GM19455 (cell line): ENCODE measurements around the gene GNAT1.
"Not testable (repeated sequence)": the region's sequence is repeated elsewhere in the genome, so short reads cannot be mapped to it uniquely, and the experiment has no call there.

Experiments
- ATAC-seq: cut with Tn5 transposase; IDR thresholded peaks from one replicate; pipeline ENCODE4 v1.9.1; 2021; ENCODE audit not compliant: unreplicated experiment

GNAT1 gene

DNA sequence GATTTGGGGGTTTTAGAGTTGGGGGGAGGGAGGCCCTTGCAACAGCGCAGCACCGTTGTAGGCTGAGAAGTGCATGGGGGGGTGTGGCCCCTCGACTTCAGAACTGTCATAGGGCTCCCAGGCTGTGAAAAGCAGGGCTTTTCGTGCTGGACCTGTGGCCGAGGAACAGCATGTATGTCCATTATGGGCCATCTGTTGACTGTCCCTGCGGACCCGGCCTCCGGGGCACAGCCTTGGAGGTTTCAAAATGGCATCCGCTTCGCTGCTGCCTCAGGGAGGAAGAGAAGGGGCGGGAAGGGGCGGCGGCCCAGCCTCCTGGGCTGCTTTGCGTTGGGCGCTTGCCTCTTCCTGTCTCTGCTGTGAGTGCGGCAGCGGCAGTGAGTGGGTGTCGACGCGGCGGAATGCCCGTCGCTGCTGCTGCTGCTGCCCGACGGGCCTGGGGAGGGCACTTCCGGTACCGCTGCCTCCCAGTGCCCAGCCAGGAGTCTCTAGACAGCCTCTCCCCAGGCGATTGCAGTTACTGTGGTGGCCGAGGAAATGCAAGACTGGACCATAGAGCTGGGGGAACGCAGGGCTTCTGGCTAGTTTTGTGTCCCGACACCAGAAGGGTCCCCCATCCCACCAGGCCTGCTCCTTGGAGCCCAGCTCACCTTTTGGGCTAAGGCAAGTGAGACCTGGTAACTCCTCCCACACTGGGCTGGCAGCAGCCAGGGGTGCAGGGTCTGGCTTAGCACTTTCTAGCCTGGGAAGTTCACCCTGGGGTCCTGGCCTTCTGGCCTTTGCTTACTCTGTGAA is 46.5 kb downstream of the GNAT1 start:
- ATAC-seq, result no peak

DNA sequence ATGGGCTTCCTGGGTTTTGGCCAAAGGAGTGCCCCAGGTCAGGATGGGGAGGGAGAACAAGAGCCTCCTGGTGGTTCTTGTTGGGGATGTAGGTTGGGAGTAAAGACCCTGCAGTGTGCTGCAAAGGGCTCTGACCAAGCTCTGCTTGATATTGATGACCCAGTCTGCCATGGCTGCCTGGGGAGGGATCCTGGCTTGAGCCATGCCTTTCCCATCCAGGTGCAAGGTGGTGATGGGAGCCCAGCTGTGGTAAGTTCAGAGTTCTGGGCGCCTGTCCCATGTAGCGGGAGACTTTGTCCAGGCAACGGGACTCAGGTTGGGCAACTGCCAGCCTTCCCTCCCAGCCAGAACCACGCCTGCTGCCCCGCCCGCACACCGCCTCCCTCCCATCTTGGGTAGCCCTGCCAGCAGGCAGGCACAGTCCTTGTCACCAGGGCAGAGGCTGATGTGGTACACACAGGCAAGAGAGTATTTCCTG is 47.2 kb downstream of the GNAT1 start:
- no peak for ATAC-seq

DNA sequence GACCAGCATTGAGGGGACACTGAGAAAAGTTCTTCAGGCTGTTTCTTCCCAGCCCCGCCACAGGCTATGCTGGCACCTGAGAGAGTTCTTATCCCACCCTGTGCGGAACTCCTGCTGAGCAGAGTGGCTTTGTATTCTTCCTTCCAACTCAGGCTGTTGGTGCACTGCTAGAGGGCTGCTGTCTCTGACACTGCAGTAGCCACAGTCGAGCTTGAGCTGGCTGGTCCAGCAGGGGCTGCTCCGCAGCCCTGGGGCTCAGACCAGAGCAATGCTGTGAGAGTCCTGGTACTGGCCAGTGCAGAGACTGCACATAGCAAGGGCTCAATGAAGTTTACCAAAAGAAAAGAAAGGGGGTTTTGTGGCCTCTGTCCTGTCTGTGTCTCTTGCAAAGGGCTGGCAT is 48.2 kb downstream of the GNAT1 start:
- ATAC-seq, result no peak

DNA sequence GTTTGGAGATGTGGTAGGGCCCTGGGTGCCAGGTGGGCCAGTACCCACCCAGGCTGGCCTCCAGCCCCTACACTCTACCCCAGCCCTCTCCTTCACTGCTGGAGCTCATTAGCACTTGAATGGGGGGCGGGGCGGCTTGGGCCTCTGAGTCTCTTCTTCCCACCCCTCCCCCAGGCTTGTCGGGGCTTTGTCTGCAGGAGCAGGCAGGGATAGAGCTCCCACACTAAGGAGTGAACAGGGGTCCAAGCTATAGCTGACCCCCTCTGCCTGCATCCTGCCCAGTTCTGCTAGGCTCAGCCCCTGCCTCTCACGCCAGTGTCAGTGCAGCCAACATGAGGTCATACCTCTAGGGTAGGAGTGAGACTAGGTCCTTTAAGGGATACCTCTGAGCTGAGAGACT is 49.8 kb downstream of the GNAT1 start:
- no peak for ATAC-seq

DNA sequence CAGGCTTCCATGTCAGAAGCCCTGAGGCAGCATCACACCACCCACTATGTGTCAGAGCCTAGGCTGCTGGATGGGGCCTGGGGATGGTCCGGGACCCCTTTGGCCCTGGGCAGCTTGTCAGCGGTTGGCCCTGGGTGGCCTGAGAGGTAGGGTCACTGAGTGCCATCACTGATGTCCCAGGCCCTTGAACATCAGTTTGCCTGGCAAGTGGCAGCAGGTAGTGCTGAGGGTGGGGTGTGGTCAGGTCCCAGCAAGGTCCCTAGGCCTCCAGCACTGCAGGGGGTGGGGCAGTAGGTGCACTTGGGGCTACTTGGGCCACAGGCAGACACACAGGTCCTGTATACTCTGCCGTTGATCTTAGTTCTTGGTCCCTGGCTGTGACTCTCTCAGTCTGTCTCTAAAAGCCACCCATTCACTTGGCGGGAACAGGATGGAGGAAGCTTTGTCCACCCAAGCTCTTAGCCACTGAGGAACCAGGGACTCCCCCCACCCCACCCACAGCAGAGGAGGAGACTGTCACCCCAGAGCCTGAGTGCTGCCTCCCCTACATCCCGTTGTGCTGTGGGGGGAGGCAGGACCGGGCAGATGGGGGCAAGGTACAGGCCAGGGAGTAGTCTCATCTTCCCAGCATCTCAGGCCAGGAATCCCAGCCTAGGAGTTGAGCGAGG is 50.4 kb downstream of the GNAT1 start:
- ATAC-seq, result no peak

DNA sequence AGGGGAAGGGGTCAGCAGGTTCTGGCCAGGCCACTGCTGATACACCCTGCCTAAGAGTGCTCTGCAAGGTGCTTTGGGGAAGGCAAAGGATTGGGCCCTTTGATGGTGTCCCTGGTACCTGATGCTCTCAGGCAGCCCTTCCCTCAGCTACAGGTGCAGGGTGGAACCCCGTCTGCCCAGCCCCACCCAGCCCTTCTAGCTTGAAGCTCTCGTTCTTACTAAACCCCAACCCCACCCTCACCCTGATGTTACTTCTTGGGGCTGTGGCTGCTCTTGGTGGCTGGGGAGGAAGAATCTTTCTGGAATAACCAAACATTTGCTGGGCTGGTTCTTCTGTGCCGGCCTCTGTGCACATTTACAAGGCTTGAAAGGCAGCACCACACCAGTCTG is 51.0 kb downstream of the GNAT1 start:
- ATAC-seq, result no peak

DNA sequence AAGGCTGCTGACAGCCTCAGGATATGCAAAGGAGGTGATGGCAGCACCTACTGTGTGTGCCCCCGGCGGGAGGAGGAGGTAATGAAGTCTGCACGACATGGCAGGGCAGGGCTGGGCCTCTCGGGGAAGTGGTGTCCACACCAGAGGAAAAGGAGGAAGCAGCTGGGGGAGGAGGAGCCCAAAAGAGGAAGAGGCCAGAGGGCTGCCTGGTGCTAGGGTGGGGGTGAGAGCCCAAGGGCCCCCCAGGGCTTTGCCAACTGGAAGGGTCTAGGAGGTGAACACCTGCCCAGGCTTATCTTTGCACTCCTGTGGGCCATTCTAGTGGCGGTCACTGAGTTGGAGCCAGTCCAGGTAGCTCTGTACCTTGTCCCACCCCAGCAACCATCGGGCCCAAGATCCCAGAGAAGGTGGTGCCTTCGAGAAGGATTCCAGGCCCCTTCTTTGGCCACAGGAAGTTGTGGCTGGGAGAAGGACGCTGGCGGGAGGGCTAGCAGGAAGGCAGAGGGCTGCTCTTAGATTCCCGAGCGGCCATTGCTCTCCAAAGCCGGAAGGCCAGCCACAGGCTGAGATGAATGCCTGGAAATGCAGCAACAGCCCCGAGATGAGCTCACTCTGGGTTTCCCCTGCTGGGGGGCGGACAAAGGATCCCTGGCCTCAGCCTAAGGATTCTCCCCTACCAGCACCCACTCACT is 51.6 kb downstream of the GNAT1 start:
- ATAC-seq, result no peak

DNA sequence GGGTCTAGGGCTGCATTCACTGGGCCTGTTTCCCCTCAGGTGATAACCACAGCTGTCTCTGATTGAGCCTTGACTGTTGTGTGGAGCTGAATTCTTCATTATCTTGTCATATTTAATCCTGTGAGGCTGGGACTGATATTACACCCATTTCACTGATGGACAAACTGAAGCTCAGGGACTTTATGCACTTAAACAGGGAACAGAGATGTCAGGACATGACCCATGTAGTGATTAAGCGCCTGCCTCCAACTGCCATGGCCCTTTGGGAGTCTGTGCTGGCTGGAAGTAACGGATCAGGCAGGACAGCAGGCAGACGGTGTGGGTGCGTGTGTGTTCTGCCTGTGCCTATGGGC is 52.1 kb downstream of the GNAT1 start:
- ATAC-seq, result no peak

DNA sequence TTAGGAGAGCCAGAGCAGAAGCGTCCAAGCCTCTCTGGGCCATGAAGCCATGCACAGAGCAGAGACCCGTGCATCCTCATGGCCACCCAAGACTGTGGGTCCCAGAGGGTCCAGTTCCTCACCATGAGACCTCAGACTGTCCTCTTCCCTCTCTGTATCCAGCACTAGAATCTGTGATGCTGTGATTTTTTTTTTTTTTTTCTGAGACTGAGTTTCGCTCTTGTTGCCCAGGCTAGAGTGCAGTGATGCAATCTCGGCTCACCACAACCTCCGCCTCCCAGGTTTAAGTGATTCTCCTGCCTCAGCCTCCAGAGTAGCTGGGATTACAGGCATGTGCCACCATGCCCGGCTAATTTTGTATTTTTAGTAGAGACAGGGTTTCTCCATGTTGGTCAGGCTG is 53.4 kb downstream of the GNAT1 start:
- not testable (repeated sequence) for ATAC-seq

DNA sequence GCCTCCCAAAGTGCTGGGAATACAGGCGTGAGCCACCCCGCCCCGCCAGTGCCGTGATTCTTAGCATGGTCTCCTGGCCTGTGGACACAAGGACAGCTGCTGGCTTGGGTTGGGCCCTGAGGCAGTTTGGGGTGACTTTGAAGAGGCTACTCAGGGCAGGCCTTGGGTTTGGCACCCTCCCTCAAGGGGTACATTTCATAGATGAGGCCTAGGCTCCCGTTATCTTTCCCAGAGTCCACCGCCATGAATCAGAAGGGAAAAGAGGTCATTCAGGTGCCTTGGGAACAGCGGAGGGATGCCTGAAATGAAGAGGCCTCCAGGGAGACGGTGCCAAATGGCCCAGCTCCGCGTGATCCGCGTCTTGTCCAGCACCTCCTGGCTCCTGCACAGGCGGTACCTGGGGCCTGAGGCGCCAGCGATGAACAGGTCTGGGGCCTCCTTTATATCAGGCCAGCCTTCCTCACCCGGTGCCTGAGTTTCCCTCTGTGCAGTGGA is 53.9 kb downstream of the GNAT1 start:
- no peak for ATAC-seq

DNA sequence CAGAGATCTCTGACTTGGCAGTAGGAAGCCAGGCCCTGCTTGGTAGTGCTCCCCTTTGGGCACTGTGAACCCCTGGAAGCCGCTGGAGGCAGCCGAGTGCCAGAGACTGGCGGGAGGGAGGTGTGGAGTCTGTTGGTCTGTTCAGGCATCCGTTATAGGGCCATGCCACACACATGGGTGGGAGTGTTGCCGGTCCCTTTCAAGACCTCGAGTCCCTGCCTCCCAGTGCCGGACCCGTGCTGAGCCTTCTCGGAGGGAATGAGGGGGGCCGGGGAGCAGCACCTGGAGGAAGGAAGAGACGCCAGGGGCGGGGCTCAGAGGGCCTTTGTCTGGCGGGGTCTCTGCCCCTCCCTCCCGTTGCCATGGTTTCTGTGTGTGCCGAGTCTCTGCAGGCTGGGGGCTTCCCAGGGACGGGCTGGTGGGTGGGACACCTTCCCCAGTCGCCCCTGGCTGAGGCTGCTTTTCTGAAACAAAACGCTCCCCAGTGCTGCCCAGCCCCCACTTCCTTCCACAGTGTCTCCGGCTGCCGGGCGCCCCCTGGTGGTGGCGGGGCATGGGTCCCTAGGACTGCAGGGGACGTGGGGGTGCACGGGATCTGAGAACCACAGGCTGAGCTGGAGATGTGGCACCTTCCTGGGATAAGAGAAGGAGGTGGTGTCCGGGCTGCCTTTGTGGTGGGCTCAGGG is 54.6 kb downstream of the GNAT1 start:
- peak; percentile 62 for ATAC-seq

DNA sequence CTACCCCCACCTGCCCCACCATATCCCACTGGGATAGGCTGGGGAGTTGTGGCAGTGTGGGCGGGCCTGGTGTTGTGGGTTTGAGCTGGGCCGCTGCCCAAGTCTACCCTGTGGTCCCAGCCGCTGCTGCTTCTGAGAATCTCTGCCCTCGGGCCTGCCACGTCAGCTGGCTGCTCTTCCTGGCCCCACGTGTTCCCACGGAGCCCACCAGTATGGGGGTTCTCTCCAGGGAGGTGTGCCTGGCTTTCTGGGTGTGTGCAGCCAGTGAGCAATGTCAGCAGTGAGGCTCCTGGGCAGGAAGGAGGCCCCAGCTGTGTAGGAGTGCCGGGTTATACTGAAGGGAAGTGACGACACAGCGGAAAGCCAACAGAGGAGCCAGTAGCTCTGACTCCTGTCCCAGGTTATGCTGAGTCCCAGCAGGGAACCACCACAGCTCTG is 55.1 kb downstream of the GNAT1 start:
- ATAC-seq, result peak; percentile 46
